CD4-positive, alpha-beta T cell treated with Interleukin-1 beta for 1 hour (primary cell): ENCODE results near the gene TRAPPC5.
A peak's percentile ranks its signal among the peaks of the same experiment; 100 is the strongest.

Experiments
- DNase-seq, 2 donors: peaks; one replicate each; pipeline ENCODE4 v3.0.0-alpha.2; 2020 to 2022

The TRAPPC5 gene

GRCh38 chr19:7733376-7733775 is 52.7 kb downstream of the TRAPPC5 start:
- no peak for DNase-seq

GRCh38 chr19:7734220-7735203 is 53.9 kb downstream of the TRAPPC5 start:
- DNase-seq, result peak in 1 of 2 donors; percentile 13

- DNase-seq, result no peak
Measured at GRCh38 chr19:7736148-7736547, 55.5 kb downstream of the TRAPPC5 start.

GRCh38 chr19:7737215-7737614 is 56.6 kb downstream of the TRAPPC5 start:
- DNase-seq, result no peak
